ENCODE results near the gene PDXK. TPM values are rescaled to one million over a fixed set of nuclear protein-coding genes. Genes with fewer than 3 reads are reported as not detected.

PDXK gene
- total RNA-seq, 1 experiment from 2014 or later = 114 TPM

DNA sequence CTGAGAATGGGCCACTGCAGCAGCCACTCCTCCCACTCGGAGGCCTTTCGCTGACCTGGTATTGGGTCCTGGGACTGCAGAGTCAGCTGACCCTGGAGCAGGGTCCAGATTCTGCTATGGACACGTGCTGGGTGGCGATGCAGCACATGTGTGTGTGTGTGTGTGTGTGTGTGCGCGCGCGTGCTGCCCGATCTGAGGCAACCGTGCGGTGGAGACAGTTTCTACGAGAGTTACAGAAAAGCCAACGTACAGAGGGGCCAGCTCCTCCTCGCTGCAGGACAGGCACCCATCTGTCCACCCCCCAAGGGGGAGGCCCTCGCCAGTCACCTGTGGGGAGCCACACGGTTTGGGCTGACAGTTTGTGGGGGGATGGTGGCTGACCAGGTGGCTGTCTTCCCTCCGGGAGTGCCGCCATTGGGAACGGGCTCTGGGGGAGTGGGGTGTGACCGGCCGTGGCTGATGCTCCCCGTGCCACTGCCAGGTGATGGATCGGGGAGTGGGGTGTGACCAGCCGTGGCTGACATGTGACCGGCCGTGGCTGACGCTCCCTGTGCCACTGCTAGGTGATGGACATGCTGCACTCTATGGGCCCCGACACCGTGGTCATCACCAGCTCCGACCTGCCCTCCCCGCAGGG is 33.1 kb downstream of the PDXK start:
- H3K27ac ChIP-seq (ENCODE audit: low read depth, low read length, poor library complexity, severe bottlenecking) = no peak overlapping the region
- ChIA-PET CTCF (no interaction called here), POLR2A (ENCODE audit: low non-redundant PET) (no interaction called here)
- intact Hi-C loops (cut with micrococcal nuclease; ENCODE audit: unreplicated experiment) = no loop called here
- BruUV-seq (replicated peaks) = no TSS peak
- no peaks in the 10 kb centered on the region for H3K27me3 ChIP-seq (replicated peaks; ENCODE audit: insufficient read depth, low read depth, low read length, poor library complexity)
- H3K9me3 ChIP-seq (ENCODE audit: low read depth, low read length, poor library complexity, severe bottlenecking) = no peaks in the 10 kb centered on the region
- peaks cover 14% of the 10 kb centered on the region for H3K36me3 ChIP-seq (ENCODE audit: insufficient read depth, low read length, poor library complexity, severe bottlenecking)
- DNase-seq (ENCODE audit: low spot score) = no peak
- H3K4me1 ChIP-seq (ENCODE audit: insufficient read depth, low read length, poor library complexity, severe bottlenecking) = no peaks in the 10 kb centered on the region
- no peak overlapping the region for H3K4me3 ChIP-seq (ENCODE audit: low read depth, low read length, poor library complexity, severe bottlenecking)
- TF ChIP-seq EZH2 (IDR thresholded peaks at IDR 0.05; ENCODE audit: borderline replicate concordance, low read depth, low read length, poor library complexity, severe bottlenecking) = no peak
- TF ChIP-seq, protein P1, sequence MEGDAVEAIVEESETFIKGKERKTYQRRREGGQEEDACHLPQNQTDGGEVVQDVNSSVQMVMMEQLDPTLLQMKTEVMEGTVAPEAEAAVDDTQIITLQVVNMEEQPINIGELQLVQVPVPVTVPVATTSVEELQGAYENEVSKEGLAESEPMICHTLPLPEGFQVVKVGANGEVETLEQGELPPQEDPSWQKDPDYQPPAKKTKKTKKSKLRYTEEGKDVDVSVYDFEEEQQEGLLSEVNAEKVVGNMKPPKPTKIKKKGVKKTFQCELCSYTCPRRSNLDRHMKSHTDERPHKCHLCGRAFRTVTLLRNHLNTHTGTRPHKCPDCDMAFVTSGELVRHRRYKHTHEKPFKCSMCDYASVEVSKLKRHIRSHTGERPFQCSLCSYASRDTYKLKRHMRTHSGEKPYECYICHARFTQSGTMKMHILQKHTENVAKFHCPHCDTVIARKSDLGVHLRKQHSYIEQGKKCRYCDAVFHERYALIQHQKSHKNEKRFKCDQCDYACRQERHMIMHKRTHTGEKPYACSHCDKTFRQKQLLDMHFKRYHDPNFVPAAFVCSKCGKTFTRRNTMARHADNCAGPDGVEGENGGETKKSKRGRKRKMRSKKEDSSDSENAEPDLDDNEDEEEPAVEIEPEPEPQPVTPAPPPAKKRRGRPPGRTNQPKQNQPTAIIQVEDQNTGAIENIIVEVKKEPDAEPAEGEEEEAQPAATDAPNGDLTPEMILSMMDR (conservative IDR thresholded peaks at IDR 0.05; ENCODE audit: low read depth, low read length) = no peak

DNA sequence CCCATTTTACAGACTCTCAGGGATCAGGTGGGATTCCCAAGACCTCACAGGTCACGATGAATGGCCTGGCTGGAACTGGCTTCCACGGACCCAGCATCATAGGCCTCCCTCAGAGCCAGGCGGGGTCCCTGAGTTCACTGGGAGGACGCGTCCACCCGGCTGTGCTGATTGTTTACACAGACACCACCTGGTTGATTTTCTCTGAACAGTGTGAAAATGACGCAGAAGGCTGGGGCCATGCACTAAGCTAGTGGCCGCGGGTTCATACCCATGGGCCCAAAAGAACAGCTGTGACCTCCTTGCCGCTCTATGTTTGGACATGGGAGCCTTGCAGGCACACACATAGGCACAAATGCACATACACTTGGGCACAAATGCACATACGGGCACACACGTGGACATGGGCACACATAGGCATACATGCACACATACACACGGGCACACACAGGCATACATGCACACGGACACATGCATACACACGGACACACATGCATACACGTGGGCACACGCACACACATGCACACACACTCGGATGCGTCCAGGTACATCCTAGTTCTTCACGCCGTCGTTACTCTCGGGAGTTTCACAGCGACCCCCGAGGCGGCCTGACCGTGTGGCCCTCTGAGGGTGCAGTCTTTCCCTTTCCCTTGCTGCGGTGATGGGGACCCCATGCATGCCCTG is 34.0 kb downstream of the PDXK start:
- DNase-seq (ENCODE audit: low spot score) = no peak
- intact Hi-C loops (cut with micrococcal nuclease; ENCODE audit: unreplicated experiment) = no loop called here
- CTCF ChIA-PET = no interaction called here
- TF ChIP-seq, protein P1 (conservative IDR thresholded peaks at IDR 0.05; ENCODE audit: low read depth, low read length) = no peak
- Histone ChIP-seq H3K36me3 (ENCODE audit: insufficient read depth, low read length, poor library complexity, severe bottlenecking) (peaks cover 19% of the 10 kb centered on the region), H3K4me3 (ENCODE audit: low read depth, low read length, poor library complexity, severe bottlenecking) (no peak overlapping the region), H3K4me1 (ENCODE audit: insufficient read depth, low read length, poor library complexity, severe bottlenecking) (peaks cover 8% of the 10 kb centered on the region), H3K27ac (ENCODE audit: low read depth, low read length, poor library complexity, severe bottlenecking) (no peak overlapping the region), H3K27me3 (replicated peaks; ENCODE audit: insufficient read depth, low read depth, low read length, poor library complexity) (no peaks in the 10 kb centered on the region), H3K9me3 (ENCODE audit: low read depth, low read length, poor library complexity, severe bottlenecking) (no peaks in the 10 kb centered on the region)
- POLR2A ChIA-PET (ENCODE audit: low non-redundant PET) = no interaction called here
- no TSS peak for BruUV-seq (replicated peaks)

DNA sequence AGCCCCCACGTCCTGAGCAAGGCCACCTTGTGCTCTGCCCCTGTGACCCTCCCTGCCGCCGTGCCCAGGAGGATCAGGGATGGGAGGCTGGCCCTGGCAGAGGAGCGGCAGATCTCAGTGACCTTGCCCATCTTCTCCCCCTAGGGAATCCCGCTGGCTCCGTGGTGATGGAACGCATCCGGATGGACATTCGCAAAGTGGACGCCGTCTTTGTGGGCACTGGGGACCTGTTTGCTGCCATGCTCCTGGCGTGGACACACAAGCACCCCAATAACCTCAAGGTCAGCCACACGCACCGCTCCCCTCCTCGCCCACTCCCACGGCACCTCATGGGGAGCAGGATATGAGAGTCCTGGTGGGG is 34.5 kb downstream of the PDXK start:
- no peak overlapping the region for H3K4me3 ChIP-seq (ENCODE audit: low read depth, low read length, poor library complexity, severe bottlenecking)
- BruUV-seq (replicated peaks) = no TSS peak
- H3K4me1 ChIP-seq (ENCODE audit: insufficient read depth, low read length, poor library complexity, severe bottlenecking) = peaks cover 11% of the 10 kb centered on the region
- DNase-seq (ENCODE audit: low spot score) = no peak
- TF ChIP-seq, protein P1 (conservative IDR thresholded peaks at IDR 0.05; ENCODE audit: low read depth, low read length) = no peak
- TF ChIP-seq EZH2 (IDR thresholded peaks at IDR 0.05; ENCODE audit: borderline replicate concordance, low read depth, low read length, poor library complexity, severe bottlenecking) = no peak
- no peaks in the 10 kb centered on the region for H3K27me3 ChIP-seq (replicated peaks; ENCODE audit: insufficient read depth, low read depth, low read length, poor library complexity)
- ChIA-PET POLR2A (ENCODE audit: low non-redundant PET) (no interaction called here), CTCF (no interaction called here)
- intact Hi-C loops (cut with micrococcal nuclease; ENCODE audit: unreplicated experiment) = no loop called here
- H3K36me3 ChIP-seq (ENCODE audit: insufficient read depth, low read length, poor library complexity, severe bottlenecking) = peaks cover 20% of the 10 kb centered on the region
- H3K9me3 ChIP-seq (ENCODE audit: low read depth, low read length, poor library complexity, severe bottlenecking) = no peaks in the 10 kb centered on the region
- no peak overlapping the region for H3K27ac ChIP-seq (ENCODE audit: low read depth, low read length, poor library complexity, severe bottlenecking)

All from A673 (cell line).